ENCODE data around the gene VPS26B. TPM values are rescaled to one million over a fixed set of nuclear protein-coding genes. Genes with fewer than 3 reads are reported as not detected.

Gene VPS26B
- total and polyA plus RNA-seq, 5 donors from 2014 or later, result 43.9 to 65.1 (median 61.6) TPM

DNA sequence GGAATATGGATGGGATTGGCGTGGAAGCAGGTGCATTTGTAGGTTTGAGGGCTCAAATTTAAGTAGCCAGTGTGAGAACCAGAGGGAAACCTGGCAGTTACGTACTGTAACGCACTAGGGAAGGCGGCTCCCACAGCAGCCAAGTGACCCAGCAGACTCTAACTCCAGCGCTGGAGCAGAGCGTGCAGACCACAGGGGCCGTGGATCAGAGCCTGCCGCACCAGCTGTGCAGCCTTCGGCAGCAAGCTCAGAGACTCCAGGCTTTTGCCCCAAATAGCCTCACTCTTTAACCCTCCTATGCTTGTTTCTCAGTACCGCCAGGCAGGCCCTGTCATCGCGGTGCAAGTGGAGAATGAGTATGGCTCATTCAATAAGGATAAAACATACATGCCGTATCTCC, 64.0 kb downstream of the VPS26B start:
- Histone ChIP-seq H3K9me3 (ENCODE audit: control insufficient read depth in 2 of 2, low read length in 2 of 2) (no peaks in the 10 kb centered on the region), H3K27ac (ENCODE audit: insufficient read depth, low read length, poor library complexity, severe bottlenecking) (no peak overlapping the region), H3K36me3 (ENCODE audit: control insufficient read depth, insufficient read depth, low read length) (no peaks in the 10 kb centered on the region), H3K27me3 (ENCODE audit: control insufficient read depth, insufficient read depth, low read length) (no peaks in the 10 kb centered on the region), H3K4me1 (ENCODE audit: control insufficient read depth, insufficient read depth, low read length, poor library complexity, severe bottlenecking) (no peaks in the 10 kb centered on the region), H3K4me3 (ENCODE audit: low read depth, low read length) (no peak overlapping the region)
- DNase-seq (no peak), ATAC-seq (ENCODE audit: low read depth in 2 of 2) (no peak)
- Mint-ChIP-seq H3K27me3 (peaks cover 9% of the 10 kb centered on the region), H3K27ac (no peak overlapping the region), H3K36me3 (no peaks in the 10 kb centered on the region), H3K4me1 (no peaks in the 10 kb centered on the region), H3K9me3 (no peaks in the 10 kb centered on the region), H3K4me3 (no peak overlapping the region)

DNA sequence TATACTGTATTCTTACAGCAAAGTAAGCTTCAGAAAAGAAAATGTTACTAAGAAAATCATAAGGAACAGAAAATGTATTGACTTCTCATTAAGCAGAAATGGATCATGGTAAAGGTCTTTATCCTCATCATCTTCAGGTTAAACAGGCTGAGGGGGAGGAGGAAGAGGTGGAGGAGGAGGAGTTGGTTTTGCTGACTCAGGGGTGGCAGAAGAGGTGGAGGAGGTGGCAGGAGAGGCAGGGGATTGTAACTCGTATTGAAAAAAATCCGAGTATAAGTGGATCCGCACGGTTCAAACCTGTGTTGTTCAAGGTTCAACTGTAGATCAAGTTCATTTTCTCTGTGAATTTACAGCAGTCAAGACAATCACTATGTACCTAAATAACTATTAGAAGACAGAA, 64.7 kb downstream of the VPS26B start:
- Histone ChIP-seq H3K27me3 (ENCODE audit: control insufficient read depth, insufficient read depth, low read length) (no peaks in the 10 kb centered on the region), H3K4me1 (ENCODE audit: control insufficient read depth, insufficient read depth, low read length, poor library complexity, severe bottlenecking) (no peaks in the 10 kb centered on the region), H3K36me3 (ENCODE audit: control insufficient read depth, insufficient read depth, low read length) (no peaks in the 10 kb centered on the region), H3K4me3 (ENCODE audit: low read depth, low read length) (no peak overlapping the region), H3K27ac (ENCODE audit: insufficient read depth, low read length, poor library complexity, severe bottlenecking) (no peak overlapping the region), H3K9me3 (ENCODE audit: control insufficient read depth in 2 of 2, low read length in 2 of 2) (no peaks in the 10 kb centered on the region)
- Mint-ChIP-seq H3K27ac (no peak overlapping the region), H3K4me3 (no peak overlapping the region), H3K9me3 (no peaks in the 10 kb centered on the region), H3K4me1 (no peaks in the 10 kb centered on the region), H3K36me3 (no peaks in the 10 kb centered on the region), H3K27me3 (peaks cover 9% of the 10 kb centered on the region)
- no peak for ATAC-seq (ENCODE audit: low read depth in 2 of 2)
- no peak for DNase-seq

DNA sequence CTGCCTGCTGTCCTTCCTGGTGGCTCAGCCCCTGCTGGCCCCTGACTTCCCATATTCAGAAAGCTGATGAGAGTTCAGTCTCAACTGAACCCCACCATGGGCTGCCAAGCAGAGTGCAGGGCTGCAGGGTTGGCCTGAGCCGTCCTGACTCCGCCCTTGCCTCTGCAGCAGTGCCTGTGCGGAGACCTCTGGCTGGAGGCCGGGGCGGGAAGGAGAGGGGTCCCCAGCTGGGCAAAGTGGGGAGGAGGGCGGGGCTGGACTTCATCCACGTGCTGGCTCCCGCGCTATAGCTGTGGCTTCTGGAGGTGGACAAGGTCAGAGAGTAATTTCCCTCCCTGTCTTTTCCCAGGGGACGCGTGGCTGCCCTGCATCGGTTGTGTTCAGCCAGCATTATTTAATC, 65.3 kb downstream of the VPS26B start:
- no peak overlapping the region for H3K4me3 ChIP-seq (ENCODE audit: low read depth, low read length)
- Mint-ChIP-seq H3K27me3 (peaks cover 9% of the 10 kb centered on the region), H3K4me3 (no peak overlapping the region), H3K4me1 (no peaks in the 10 kb centered on the region), H3K27ac (no peak overlapping the region), H3K36me3 (no peaks in the 10 kb centered on the region), H3K9me3 (no peaks in the 10 kb centered on the region)
- H3K27me3 ChIP-seq (ENCODE audit: control insufficient read depth, insufficient read depth, low read length), result no peaks in the 10 kb centered on the region
- DNase-seq (no peak), ATAC-seq (ENCODE audit: low read depth in 2 of 2) (no peak)
- no peaks in the 10 kb centered on the region for H3K4me1 ChIP-seq (ENCODE audit: control insufficient read depth, insufficient read depth, low read length, poor library complexity, severe bottlenecking)
- no peaks in the 10 kb centered on the region for H3K36me3 ChIP-seq (ENCODE audit: control insufficient read depth, insufficient read depth, low read length)
- H3K27ac ChIP-seq (ENCODE audit: insufficient read depth, low read length, poor library complexity, severe bottlenecking), result no peak overlapping the region
- no peaks in the 10 kb centered on the region for H3K9me3 ChIP-seq (ENCODE audit: control insufficient read depth in 2 of 2, low read length in 2 of 2)

DNA sequence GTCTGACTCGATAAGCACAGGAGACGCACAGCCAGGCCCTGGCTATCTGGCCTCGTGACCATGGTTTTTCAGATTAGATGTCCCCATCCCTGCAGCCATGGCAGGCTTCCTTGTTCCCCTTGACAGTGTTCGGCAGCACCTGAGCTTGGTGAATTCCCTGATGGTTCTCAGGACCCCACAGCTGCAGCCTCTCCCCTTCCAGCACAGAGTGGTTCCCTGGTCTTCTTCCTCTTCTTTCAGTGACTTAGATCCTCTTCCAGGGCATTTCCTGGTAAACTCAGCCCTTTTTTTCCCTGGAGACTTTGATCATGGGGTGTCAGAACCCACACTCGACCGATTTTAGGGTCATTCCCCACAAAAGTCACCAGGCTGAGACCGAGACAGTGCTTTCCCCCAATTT, 66.2 kb downstream of the VPS26B start:
- DNase-seq (no peak), ATAC-seq (ENCODE audit: low read depth in 2 of 2) (no peak)
- H3K4me1 ChIP-seq (ENCODE audit: control insufficient read depth, insufficient read depth, low read length, poor library complexity, severe bottlenecking), result no peaks in the 10 kb centered on the region
- Mint-ChIP-seq H3K4me3 (no peak overlapping the region), H3K9me3 (no peaks in the 10 kb centered on the region), H3K36me3 (no peaks in the 10 kb centered on the region), H3K27me3 (peaks cover 9% of the 10 kb centered on the region), H3K27ac (peak overlapping the region in 2 of 3 donors; percentile 27 to 37), H3K4me1 (no peaks in the 10 kb centered on the region)
- H3K27ac ChIP-seq (ENCODE audit: insufficient read depth, low read length, poor library complexity, severe bottlenecking), result no peak overlapping the region
- no peaks in the 10 kb centered on the region for H3K36me3 ChIP-seq (ENCODE audit: control insufficient read depth, insufficient read depth, low read length)
- no peaks in the 10 kb centered on the region for H3K9me3 ChIP-seq (ENCODE audit: control insufficient read depth in 2 of 2, low read length in 2 of 2)
- H3K27me3 ChIP-seq (ENCODE audit: control insufficient read depth, insufficient read depth, low read length), result no peaks in the 10 kb centered on the region
- no peak overlapping the region for H3K4me3 ChIP-seq (ENCODE audit: low read depth, low read length)

DNA sequence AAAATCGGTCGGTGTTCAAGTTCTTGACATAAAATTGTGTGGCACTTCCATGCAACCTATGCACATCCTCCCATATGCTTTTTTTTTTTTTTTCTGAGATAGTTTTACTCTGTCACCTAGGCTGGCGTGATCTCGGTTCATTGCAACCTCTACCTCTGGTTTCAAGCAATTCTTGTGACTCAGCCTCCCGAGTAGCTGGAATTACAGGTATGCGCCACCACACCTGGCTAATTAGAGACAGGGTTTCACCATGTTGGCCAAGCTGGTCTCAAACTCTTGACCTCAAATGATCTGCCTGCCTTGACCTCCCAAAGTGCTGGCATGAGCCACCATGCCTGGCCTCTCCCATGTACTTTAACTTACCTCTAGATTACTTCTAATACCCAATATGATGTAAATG, 66.7 kb downstream of the VPS26B start:
- Mint-ChIP-seq H3K36me3 (no peaks in the 10 kb centered on the region), H3K9me3 (no peaks in the 10 kb centered on the region), H3K4me1 (no peaks in the 10 kb centered on the region), H3K27me3 (peaks cover 9% of the 10 kb centered on the region), H3K4me3 (no peak overlapping the region), H3K27ac (peak overlapping the region in 1 of 3 donors; percentile 27)
- Histone ChIP-seq H3K4me3 (ENCODE audit: low read depth, low read length) (no peak overlapping the region), H3K27me3 (ENCODE audit: control insufficient read depth, insufficient read depth, low read length) (no peaks in the 10 kb centered on the region), H3K27ac (ENCODE audit: insufficient read depth, low read length, poor library complexity, severe bottlenecking) (no peak overlapping the region), H3K9me3 (ENCODE audit: control insufficient read depth in 2 of 2, low read length in 2 of 2) (no peaks in the 10 kb centered on the region), H3K4me1 (ENCODE audit: control insufficient read depth, insufficient read depth, low read length, poor library complexity, severe bottlenecking) (no peaks in the 10 kb centered on the region), H3K36me3 (ENCODE audit: control insufficient read depth, insufficient read depth, low read length) (no peaks in the 10 kb centered on the region)
- ATAC-seq (ENCODE audit: low read depth in 2 of 2), result no peak
- no peak for DNase-seq

DNA sequence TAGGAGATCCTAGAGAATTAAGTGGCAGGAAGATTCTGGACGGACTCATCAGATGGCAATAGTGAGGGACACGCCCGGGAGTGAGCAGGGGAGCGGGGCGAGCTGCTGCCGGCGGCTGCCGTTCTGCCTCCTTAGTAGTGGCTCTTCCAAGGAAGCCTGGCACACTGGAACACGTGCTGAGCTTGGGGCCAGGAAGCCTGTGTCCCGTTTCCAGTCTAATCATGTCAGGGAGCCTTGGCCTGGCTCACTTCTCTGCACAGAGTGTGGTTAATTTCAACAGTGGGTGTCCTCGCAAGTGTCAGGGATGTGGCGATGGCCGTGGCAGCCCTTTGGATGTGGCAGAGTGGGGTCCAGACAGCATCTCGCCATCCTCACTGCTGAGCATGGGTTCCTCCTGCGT, 68.2 kb downstream of the VPS26B start:
- no peak overlapping the region for H3K27ac Mint-ChIP-seq
- no peak for ATAC-seq (ENCODE audit: low read depth in 2 of 2)
- H3K36me3 Mint-ChIP-seq, result no peaks in the 10 kb centered on the region
- no peaks in the 10 kb centered on the region for H3K9me3 Mint-ChIP-seq
- no peaks in the 10 kb centered on the region for H3K27me3 ChIP-seq (ENCODE audit: control insufficient read depth, insufficient read depth, low read length)
- no peak overlapping the region for H3K4me3 Mint-ChIP-seq
- H3K27ac ChIP-seq (ENCODE audit: insufficient read depth, low read length, poor library complexity, severe bottlenecking), result no peak overlapping the region
- peaks cover 5% of the 10 kb centered on the region for H3K27me3 Mint-ChIP-seq
- DNase-seq, result no peak
- no peak overlapping the region for H3K4me3 ChIP-seq (ENCODE audit: low read depth, low read length)
- H3K9me3 ChIP-seq (ENCODE audit: control insufficient read depth in 2 of 2, low read length in 2 of 2), result no peaks in the 10 kb centered on the region
- no peaks in the 10 kb centered on the region for H3K4me1 ChIP-seq (ENCODE audit: control insufficient read depth, insufficient read depth, low read length, poor library complexity, severe bottlenecking)
- no peaks in the 10 kb centered on the region for H3K36me3 ChIP-seq (ENCODE audit: control insufficient read depth, insufficient read depth, low read length)
- H3K4me1 Mint-ChIP-seq, result no peaks in the 10 kb centered on the region

DNA sequence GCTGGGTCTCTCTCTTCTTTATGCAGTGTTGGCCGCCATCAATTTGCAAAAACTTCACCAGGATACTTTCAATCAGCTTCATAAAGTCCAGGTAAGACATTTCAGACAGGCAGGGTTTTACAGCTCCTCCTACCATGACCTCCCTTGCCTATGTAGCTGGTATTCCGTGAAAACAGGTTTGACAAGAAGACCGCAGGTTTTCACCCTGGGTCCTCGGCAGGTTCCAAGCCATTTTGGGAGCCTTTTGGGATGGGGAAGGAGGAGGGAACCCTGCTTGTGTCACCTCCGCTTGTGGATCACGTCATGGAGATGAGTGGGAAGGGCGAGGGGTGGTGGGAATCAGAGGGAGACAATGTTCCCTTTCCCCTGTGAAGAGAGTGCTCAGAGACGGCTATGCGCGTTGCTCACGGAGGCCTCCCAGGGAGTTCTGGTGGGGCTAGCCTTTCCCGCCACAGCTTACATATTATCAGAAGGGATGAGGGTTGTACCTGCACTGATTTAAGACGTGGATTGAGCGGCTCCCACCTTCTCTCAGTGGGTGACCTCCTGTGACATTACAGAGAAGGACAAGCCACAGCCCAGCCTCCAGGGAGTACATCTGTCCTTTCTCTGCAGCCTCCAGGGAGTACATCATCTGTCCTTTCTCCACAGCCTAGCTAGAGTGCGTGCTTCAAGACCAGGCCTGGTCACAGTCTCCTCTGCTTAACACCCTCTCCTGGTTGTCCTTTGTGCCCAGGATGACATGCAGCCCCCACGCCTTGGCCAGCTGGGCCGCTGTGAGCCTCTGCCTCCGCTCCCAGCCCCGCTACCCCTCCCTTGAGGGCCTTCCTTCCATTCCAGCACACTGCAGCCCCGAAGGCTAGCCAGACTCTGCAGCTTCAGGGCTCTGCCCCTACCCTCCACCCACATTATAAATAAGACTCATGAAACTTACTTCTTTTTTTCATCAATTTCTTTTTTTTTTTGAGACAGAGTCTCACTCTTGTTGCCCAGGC, 68.9 kb downstream of the VPS26B start:
- no peaks in the 10 kb centered on the region for H3K27me3 ChIP-seq (ENCODE audit: control insufficient read depth, insufficient read depth, low read length)

DNA sequence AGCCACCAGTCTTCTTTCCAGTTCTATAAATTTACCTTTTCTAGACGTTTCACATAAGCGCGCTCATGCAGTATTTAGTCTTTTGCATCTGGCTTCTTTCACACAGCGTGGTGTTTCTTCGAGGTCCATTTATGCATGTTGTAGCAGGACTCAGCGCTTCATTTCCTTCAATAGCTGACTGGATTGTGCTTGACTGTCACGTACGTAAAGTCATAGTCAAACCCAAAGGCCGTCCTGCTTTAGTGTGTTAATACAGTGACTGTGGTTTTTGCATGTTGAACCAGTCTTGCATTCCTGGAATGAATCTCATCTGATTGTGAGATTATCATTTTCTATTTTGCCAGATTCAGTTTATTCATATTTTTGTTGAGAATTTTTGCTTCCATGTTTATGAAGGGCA, 70.2 kb downstream of the VPS26B start:
- H3K4me3 ChIP-seq (ENCODE audit: low read depth, low read length), result no peak overlapping the region
- H3K4me1 ChIP-seq (ENCODE audit: control insufficient read depth, insufficient read depth, low read length, poor library complexity, severe bottlenecking), result no peaks in the 10 kb centered on the region
- Mint-ChIP-seq H3K27ac (no peak overlapping the region), H3K9me3 (no peaks in the 10 kb centered on the region), H3K4me3 (no peak overlapping the region), H3K36me3 (no peaks in the 10 kb centered on the region), H3K4me1 (no peaks in the 10 kb centered on the region), H3K27me3 (no peaks in the 10 kb centered on the region)
- no peaks in the 10 kb centered on the region for H3K9me3 ChIP-seq (ENCODE audit: control insufficient read depth in 2 of 2, low read length in 2 of 2)
- DNase-seq (no peak), ATAC-seq (ENCODE audit: low read depth in 2 of 2) (no peak)
- H3K27ac ChIP-seq (ENCODE audit: insufficient read depth, low read length, poor library complexity, severe bottlenecking), result no peak overlapping the region
- no peaks in the 10 kb centered on the region for H3K27me3 ChIP-seq (ENCODE audit: control insufficient read depth, insufficient read depth, low read length)
- H3K36me3 ChIP-seq (ENCODE audit: control insufficient read depth, insufficient read depth, low read length), result no peaks in the 10 kb centered on the region

More for the DNA sequence above, 68.9 kb downstream of the VPS26B start:
- H3K4me1 Mint-ChIP-seq, result no peaks in the 10 kb centered on the region
- H3K4me1 ChIP-seq (ENCODE audit: control insufficient read depth, insufficient read depth, low read length, poor library complexity, severe bottlenecking), result no peaks in the 10 kb centered on the region
- no peaks in the 10 kb centered on the region for H3K36me3 Mint-ChIP-seq
- H3K4me3 Mint-ChIP-seq, result no peak overlapping the region
- H3K27me3 Mint-ChIP-seq, result no peaks in the 10 kb centered on the region
- no peak overlapping the region for H3K27ac ChIP-seq (ENCODE audit: insufficient read depth, low read length, poor library complexity, severe bottlenecking)
- DNase-seq (no peak), ATAC-seq (ENCODE audit: low read depth in 2 of 2) (no peak)
- no peaks in the 10 kb centered on the region for H3K9me3 ChIP-seq (ENCODE audit: control insufficient read depth in 2 of 2, low read length in 2 of 2)
- no peaks in the 10 kb centered on the region for H3K36me3 ChIP-seq (ENCODE audit: control insufficient read depth, insufficient read depth, low read length)
- no peaks in the 10 kb centered on the region for H3K9me3 Mint-ChIP-seq
- H3K4me3 ChIP-seq (ENCODE audit: low read depth, low read length), result no peak overlapping the region
- no peak overlapping the region for H3K27ac Mint-ChIP-seq

All from CD4-positive, CD25-positive, alpha-beta regulatory T cell (primary cell).